Body of pancreas (tissue), 4 donors: ENCODE data around the gene PPP5C. TPM values are rescaled to one million over a fixed set of nuclear protein-coding genes. Genes with fewer than 3 reads are reported as not detected.

Experiments used
- ATAC-seq: fragments of 150-250 bp; one replicate; pipeline ENCODE4 v1.9.1; 2016
- DNase-seq, 4 donors: peaks; one replicate each; pipeline ENCODE4 v3.0.0-alpha.2; 2019
- H3K27ac ChIP-seq, 4 donors: fragments of 200-600 bp; sonication (generic); 1 replicate in 3 of 4; 2 replicates in 1 of 4; pipeline versions ENCODE4 v1.5.1 to v1.6.1; 2016 to 2019; ENCODE audit warnings: mild to moderate bottlenecking in 1 of 4, mixed read lengths in 1 of 4, moderate library complexity in 1 of 4
- H3K27me3 ChIP-seq, 2 donors: fragments of 200-600 bp; sonication (generic); one replicate each; pipeline ENCODE4 v1.6.0; 2016; ENCODE audit warnings: mild to moderate bottlenecking in 1 of 2
- H3K36me3 ChIP-seq, 2 donors: fragments of 200-600 bp; sonication (generic); replicated peaks in 1 of 2; 2 replicates each; pipeline ENCODE4 v1.5.1; 2016; ENCODE audit warnings: low read depth in 2 of 2; ENCODE audit not compliant: insufficient read depth in 1 of 2
- H3K4me1 ChIP-seq: fragments of 200-600 bp; sonication (generic); one replicate; pipeline ENCODE4 v1.6.0; 2016
- H3K4me3 ChIP-seq, 2 donors: fragments of 200-600 bp; sonication (generic); 1 replicate in 1 of 2; 2 replicates in 1 of 2; pipeline ENCODE4 v1.5.1; 2016 to 2019
- H3K9me3 ChIP-seq, 3 donors: fragments of 200-600 bp; sonication (generic); 1 replicate in 2 of 3; 2 replicates in 1 of 3; pipeline ENCODE4 v1.5.1; 2016
- POLR2A ChIP-seq, 3 donors: fragments of 450-650 bp; IDR thresholded peaks; one replicate each; pipeline ENCODE4 v1.6.1; 2016; ENCODE audit warnings: antibody characterized with exemption in 3 of 3, mild to moderate bottlenecking in 2 of 3
- WGBS, 2 donors: methylation state at CpG; one replicate each; pipeline ENCODE4 v1.1.5; 2017; 5-methylcytosine and 5-hydroxymethylcytosine counted together
- intact Hi-C: fragments of 100-400 bp; cut with DNase I; formaldehyde crosslinking; loops from one replicate; pipeline ENCODE4 v1.15.1; 2023
- total RNA-seq, 2 donors: library from RNA; depleted of rRNA; stranded (reverse); fragments of >200 nt; gene quantifications; one replicate each; pipeline ENCODE4 v1.1.0, GENCODE V29; 2016
- TF ChIP-seq, protein P1 (sequence below), 7 experiments: fragments of 450-650 bp in 4 of 7; fragments of 200-600 bp in 3 of 7; sonication (generic) in 3 of 7; IDR thresholded peaks; one replicate each; pipeline ENCODE4 v1.5.1; 2016 to 2019; ENCODE audit warnings: antibody characterized with exemption in 7 of 7

PPP5C gene
- total RNA-seq, 2 donors from 2014 or later, result 31.1 to 77.5 TPM

DNA sequence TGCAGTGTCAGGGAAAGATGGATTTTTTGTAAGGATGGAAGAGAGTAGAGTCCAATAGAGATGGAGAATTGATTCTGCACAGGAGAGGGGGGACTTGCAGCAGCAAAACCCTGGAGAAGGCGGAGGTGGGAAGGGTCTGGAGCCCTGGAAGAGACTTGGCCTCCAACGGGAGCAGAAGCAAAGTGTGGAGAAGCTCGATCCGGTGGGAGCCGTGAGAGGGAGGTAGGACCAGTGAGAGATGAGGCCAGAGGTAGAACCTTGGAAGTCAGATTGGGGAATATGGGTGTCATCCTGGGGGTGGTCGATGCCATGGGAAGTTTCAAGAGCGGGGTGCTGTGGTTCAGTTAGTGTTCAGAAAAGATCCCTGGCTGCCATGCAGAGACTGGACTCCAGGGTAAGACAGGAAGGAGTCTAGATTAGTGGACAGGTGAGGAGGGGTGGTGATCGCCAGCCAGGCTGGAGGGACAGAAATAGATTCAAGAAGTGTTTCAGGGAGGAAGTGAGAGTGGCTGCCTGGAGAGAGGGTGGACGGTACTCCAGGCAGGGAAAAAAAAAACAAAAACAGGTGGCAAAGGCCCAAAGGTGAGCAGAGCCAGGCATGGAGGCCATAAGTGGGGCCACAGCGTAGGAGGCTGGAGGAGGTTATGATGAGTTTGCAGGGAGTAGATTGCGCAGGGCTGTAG is 2.6 kb downstream of the PPP5C start:
- TF ChIP-seq POLR2A (IDR thresholded peaks at IDR 0.05), result no peak
- TF ChIP-seq, protein P1, sequence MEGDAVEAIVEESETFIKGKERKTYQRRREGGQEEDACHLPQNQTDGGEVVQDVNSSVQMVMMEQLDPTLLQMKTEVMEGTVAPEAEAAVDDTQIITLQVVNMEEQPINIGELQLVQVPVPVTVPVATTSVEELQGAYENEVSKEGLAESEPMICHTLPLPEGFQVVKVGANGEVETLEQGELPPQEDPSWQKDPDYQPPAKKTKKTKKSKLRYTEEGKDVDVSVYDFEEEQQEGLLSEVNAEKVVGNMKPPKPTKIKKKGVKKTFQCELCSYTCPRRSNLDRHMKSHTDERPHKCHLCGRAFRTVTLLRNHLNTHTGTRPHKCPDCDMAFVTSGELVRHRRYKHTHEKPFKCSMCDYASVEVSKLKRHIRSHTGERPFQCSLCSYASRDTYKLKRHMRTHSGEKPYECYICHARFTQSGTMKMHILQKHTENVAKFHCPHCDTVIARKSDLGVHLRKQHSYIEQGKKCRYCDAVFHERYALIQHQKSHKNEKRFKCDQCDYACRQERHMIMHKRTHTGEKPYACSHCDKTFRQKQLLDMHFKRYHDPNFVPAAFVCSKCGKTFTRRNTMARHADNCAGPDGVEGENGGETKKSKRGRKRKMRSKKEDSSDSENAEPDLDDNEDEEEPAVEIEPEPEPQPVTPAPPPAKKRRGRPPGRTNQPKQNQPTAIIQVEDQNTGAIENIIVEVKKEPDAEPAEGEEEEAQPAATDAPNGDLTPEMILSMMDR (IDR thresholded peaks at IDR 0.05), result no peak
- H3K27ac ChIP-seq, result peak overlapping the region; percentile 4 to 69 (median 65)
- no peak overlapping the region for H3K4me3 ChIP-seq
- intact Hi-C loops, result loop anchor here (10.0 kb wide), 1 partner anchor 65 kb away; no protein-coding TSS in a partner anchor
- 73 to 78% methylated on average over 11 of the region's 11 CpGs for WGBS, 2 donors
- ATAC-seq, result no peak
- no peaks in the 10 kb centered on the region for H3K9me3 ChIP-seq
- DNase-seq, result no peak
- H3K27me3 ChIP-seq, result no peaks in the 10 kb centered on the region
- peaks cover 0 to 6% of the 10 kb centered on the region in 2 donors for H3K36me3 ChIP-seq
- peaks cover 63% of the 10 kb centered on the region for H3K4me1 ChIP-seq

DNA sequence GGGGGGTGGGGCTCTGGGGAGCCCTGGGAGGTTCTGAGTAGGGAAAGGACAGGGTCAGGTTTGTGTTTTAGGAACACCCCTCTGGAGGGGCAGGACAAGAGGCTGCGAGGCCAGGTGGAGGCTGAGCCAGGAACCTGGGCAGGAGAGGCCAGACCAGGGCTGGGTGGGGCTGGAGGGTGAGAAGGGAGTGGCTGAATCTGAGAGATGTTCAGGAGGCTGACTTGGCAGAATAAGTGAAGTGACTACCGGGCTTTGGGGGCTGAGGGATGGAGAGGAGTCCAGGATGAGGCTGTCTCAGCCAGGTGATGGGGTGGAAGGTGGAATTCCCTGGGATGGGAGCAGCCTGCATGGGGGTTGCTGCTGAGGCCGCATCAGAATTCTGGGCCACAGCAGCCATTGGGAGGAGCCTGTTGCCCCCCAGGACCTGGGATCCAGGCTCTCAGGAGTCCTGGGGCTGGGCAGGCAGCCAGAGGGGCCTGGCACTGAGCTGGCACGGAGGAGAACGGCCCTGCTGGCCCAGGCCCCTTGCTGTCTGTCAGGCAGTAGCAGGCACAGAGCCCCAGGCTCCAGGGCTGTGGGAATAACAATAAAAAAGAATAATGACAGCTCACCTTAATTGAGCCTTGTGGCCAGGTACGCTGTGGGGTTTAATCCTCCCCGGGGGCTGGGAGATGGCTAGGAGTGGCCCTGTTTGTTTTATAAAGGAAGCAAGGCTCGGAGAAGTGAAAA is 3.3 kb downstream of the PPP5C start:
- DNase-seq (no peak), ATAC-seq (no peak)
- WGBS, 2 donors, result 17 to 19% methylated on average over 8 of the region's 8 CpGs
- Histone ChIP-seq H3K36me3 (peaks cover 0 to 10% of the 10 kb centered on the region in 2 donors), H3K27me3 (no peaks in the 10 kb centered on the region), H3K9me3 (no peaks in the 10 kb centered on the region), H3K4me1 (peaks cover 67% of the 10 kb centered on the region), H3K4me3 (no peak overlapping the region), H3K27ac (peak overlapping the region; percentile 4 to 69 (median 65))
- TF ChIP-seq, protein P1 (IDR thresholded peaks at IDR 0.05), result no peak
- intact Hi-C loops, result no loop called here

DNA sequence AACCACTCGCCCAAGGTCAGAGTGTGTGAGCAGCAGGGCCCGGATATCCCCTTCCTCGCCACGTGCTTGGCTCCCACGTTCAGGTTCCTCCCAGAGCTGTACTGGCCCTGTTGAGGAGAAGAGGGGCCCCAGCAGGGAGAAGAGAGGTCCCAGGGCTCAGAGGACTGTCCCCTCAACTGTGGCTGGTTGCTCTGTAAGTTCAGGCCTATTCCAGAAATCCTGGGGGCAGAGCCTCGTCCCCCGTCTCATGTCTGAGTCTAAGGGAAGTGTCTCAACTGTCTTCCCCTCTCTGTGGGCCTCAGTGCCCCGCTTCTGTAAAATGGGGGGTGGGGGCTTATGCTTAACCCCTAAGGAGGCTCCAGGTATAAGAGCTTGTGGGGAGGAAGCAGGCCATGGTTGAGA is 3.9 kb downstream of the PPP5C start:
- 29 to 44% methylated on average over 6 to 8 of the region's 8 CpGs for WGBS, 2 donors
- H3K27me3 ChIP-seq, result no peaks in the 10 kb centered on the region
- H3K4me1 ChIP-seq, result peaks cover 73% of the 10 kb centered on the region
- no peak overlapping the region for H3K4me3 ChIP-seq
- DNase-seq (peak in 3 of 4 donors; percentile 59 to 73 (median 63)), ATAC-seq (no peak)
- H3K36me3 ChIP-seq, result peaks cover 0 to 10% of the 10 kb centered on the region in 2 donors
- no peak for TF ChIP-seq POLR2A (IDR thresholded peaks at IDR 0.05)
- TF ChIP-seq, protein P1 (IDR thresholded peaks at IDR 0.05), result no peak
- intact Hi-C loops, result no loop called here
- H3K9me3 ChIP-seq, result no peaks in the 10 kb centered on the region
- peak overlapping the region; percentile 50 to 69 (median 65) for H3K27ac ChIP-seq

DNA sequence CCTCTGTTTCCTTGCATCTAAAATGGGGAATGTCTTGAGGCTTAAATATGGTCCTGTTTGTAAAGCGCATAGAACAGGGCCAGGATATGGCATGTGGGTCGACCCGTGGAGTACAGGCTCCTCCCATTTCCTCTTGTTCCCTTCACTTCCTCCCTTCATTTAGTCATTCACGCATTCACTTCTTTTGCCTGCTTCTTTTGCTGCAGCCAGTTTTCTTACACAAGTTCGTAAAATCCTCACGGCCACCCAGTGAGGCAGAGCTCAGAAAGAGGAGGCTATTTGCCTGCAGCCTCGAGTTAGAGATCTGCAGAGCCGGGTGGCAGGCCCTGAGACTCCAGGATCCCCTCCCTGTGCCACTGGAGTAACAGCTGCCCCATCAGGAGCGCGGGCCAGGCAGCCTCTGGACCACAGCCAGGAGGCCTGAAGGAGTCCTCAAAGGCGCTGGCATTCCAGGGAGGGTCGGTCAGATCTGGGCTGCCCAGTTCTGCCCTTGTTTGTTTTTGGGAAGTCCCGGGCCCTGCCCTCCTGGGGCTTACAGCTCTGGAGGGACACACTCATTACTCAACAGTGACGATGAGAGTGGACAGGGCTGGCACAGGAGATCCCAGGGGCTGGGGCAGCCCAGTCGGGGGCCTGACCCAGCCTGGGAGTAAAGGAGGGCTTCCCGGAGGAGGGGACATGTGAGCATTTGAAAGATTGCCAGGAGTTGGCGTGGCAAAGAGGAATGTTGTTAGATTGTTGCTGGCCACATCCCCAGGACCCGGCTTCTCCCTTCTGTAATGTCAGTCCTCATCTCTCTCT is 4.6 kb downstream of the PPP5C start:
- Histone ChIP-seq H3K9me3 (no peaks in the 10 kb centered on the region), H3K4me3 (no peak overlapping the region), H3K36me3 (peaks cover 0 to 11% of the 10 kb centered on the region in 2 donors), H3K27ac (peak overlapping the region; percentile 50 to 69 (median 65)), H3K4me1 (peaks cover 76% of the 10 kb centered on the region), H3K27me3 (no peaks in the 10 kb centered on the region)
- TF ChIP-seq, protein P1 (IDR thresholded peaks at IDR 0.05), result no peak
- no peak for TF ChIP-seq POLR2A (IDR thresholded peaks at IDR 0.05)
- 42 to 47% methylated on average over 15 to 18 of the region's 18 CpGs for WGBS, 2 donors
- DNase-seq (peak; percentile 47 to 75 (median 64)), ATAC-seq (peak; percentile 2)
- intact Hi-C loops, result no loop called here
